Tibial nerve (tissue), 4 donors: ENCODE results near the gene PDZD8. TPM values are rescaled to one million over a fixed set of nuclear protein-coding genes. Genes with fewer than 3 reads are reported as not detected.

Experiments
- DNase-seq, 2 donors: peaks; one replicate each; pipeline ENCODE4 v3.0.0-alpha.2; 2019; ENCODE audit warnings: low spot score in 2 of 2
- H3K27ac ChIP-seq, 4 donors: fragments of 200-600 bp; sonication (generic) in 3 of 4; one replicate each; pipeline ENCODE4 v1.5.1; 2017 to 2019; ENCODE audit warnings: mild to moderate bottlenecking in 1 of 4
- H3K27me3 ChIP-seq, 2 donors: fragments of 200-600 bp; sonication (generic) in 1 of 2; one replicate each; pipeline versions ENCODE4 v1.5.1 to v1.6.0; 2017 to 2019
- H3K36me3 ChIP-seq, 3 donors: fragments of 200-600 bp; sonication (generic); one replicate each; pipeline ENCODE4 v1.5.1; 2018 to 2019
- H3K4me1 ChIP-seq, 4 donors: fragments of 200-600 bp; sonication (generic) in 3 of 4; one replicate each; pipeline ENCODE4 v1.5.1; 2017 to 2019
- H3K4me3 ChIP-seq, 4 donors: fragments of 200-600 bp; sonication (generic) in 3 of 4; one replicate each; pipeline ENCODE4 v1.5.1; 2017 to 2019; ENCODE audit warnings: mild to moderate bottlenecking in 1 of 4, moderate library complexity in 1 of 4
- H3K9me3 ChIP-seq, 4 donors: fragments of 200-600 bp; sonication (generic) in 3 of 4; one replicate each; pipeline ENCODE4 v1.5.1; 2017 to 2019
- EP300 ChIP-seq, 2 donors: sonication (generic); formaldehyde crosslinking; IDR thresholded peaks; one replicate each; pipeline ENCODE4 v1.6.1; 2017; ENCODE audit warnings: antibody characterized with exemption in 2 of 2, mild to moderate bottlenecking in 1 of 2
- POLR2A ChIP-seq, 2 donors: fragments of 450-650 bp; IDR thresholded peaks; one replicate each; pipeline ENCODE4 v1.6.1; 2017; ENCODE audit warnings: antibody characterized with exemption in 2 of 2, mild to moderate bottlenecking in 2 of 2, moderate library complexity in 2 of 2
- WGBS, 2 donors: methylation state at CpG; one replicate each; pipeline ENCODE4 v1.1.5; 2018; 5-methylcytosine and 5-hydroxymethylcytosine counted together
- total RNA-seq, 4 donors: library from RNA; depleted of rRNA; stranded (reverse); fragments of >200 nt; gene quantifications; one replicate each; pipeline ENCODE4 v1.1.0, GENCODE V29; 2016
- TF ChIP-seq, protein P1 (sequence below), 5 experiments: fragments of 200-600 bp in 3 of 5; fragments of 450-650 bp in 2 of 5; sonication (generic) in 3 of 5; IDR thresholded peaks; one replicate each; pipeline ENCODE4 v1.5.1; 2016 to 2019; ENCODE audit warnings: antibody characterized with exemption in 5 of 5, mild to moderate bottlenecking in 3 of 5, moderate library complexity in 2 of 5

The PDZD8 gene
- total RNA-seq, 4 donors from 2014 or later: 29.4 to 33.3 (median 31.7) TPM

DNA sequence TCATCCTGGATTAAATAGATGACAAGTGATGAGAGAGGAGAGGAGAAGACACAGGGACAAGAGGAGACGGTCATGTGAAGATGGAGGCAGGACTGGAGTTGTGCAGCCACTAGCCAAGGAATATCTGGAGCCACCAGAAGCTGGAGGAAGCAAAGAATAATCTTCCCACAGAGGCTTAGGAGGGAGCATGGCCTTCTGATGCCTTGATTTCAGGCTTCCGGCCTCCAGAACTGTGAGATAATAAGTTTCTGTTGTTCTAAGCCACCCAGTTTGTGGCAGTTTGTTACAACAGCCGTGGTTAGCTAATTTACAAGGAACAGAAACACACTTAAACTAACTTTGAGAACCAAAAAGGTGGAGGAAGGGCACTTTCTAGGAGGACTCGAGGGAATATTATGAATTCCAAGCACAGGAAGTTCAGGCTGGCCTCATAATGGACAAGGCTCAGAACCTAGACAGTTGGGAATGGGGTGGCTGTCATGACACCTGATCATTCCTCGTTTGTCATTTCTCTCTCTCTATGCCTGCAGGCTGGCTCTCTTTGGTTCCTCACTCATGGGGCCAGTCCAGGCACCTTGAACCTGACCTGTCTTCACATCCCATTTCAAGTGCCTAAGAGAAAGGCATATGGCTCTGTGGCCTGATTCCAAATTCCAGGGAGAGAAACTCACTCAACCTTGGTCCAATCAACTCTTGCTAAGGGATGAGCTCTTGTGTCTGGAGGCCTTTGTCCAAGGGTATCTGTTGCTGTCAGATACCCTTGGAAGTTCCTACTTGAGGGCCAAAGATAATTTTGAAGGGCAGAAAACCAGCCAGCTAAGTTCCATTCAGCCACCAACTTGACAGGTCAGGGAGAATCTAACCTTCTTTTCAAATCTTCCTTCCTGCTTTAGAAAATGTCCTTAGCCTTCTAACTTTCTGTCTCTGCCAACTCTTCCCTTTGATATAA lies 33.5 kb upstream of the PDZD8 start:
- no peak overlapping the region for H3K27ac ChIP-seq
- no peak overlapping the region for H3K4me3 ChIP-seq
- no peaks in the 10 kb centered on the region for H3K4me1 ChIP-seq
- 61 to 70% methylated on average over 5 of the region's 5 CpGs for WGBS, 2 donors
- H3K36me3 ChIP-seq: no peaks in the 10 kb centered on the region
- DNase-seq: no peak
- H3K27me3 ChIP-seq: no peaks in the 10 kb centered on the region
- TF ChIP-seq EP300 (IDR thresholded peaks at IDR 0.05): no peak
- TF ChIP-seq, protein P1, sequence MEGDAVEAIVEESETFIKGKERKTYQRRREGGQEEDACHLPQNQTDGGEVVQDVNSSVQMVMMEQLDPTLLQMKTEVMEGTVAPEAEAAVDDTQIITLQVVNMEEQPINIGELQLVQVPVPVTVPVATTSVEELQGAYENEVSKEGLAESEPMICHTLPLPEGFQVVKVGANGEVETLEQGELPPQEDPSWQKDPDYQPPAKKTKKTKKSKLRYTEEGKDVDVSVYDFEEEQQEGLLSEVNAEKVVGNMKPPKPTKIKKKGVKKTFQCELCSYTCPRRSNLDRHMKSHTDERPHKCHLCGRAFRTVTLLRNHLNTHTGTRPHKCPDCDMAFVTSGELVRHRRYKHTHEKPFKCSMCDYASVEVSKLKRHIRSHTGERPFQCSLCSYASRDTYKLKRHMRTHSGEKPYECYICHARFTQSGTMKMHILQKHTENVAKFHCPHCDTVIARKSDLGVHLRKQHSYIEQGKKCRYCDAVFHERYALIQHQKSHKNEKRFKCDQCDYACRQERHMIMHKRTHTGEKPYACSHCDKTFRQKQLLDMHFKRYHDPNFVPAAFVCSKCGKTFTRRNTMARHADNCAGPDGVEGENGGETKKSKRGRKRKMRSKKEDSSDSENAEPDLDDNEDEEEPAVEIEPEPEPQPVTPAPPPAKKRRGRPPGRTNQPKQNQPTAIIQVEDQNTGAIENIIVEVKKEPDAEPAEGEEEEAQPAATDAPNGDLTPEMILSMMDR (IDR thresholded peaks at IDR 0.05): no peak
- no peak for TF ChIP-seq POLR2A (IDR thresholded peaks at IDR 0.05)
- no peaks in the 10 kb centered on the region for H3K9me3 ChIP-seq

DNA sequence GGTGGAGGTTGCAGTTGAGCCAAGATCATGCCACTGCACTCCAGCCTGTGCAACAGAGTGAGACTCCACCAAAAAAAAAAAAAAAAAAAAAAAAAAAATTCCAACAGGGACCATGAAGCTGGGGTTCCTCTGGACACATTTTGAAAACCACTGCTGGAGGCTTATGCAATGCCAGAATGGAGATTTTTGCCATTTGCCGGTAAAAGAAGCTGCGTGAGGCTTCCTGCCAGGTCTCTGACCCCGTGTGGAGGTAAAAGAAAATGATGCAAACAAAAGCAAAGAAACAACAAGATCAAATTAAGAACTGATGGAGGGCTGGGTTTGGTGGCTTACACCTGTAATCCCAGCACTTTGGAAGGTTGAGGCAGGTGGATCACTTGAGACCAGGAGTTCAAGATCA lies 30.5 kb upstream of the PDZD8 start:
- Histone ChIP-seq H3K27me3 (no peaks in the 10 kb centered on the region), H3K36me3 (no peaks in the 10 kb centered on the region), H3K4me3 (no peak overlapping the region), H3K9me3 (no peaks in the 10 kb centered on the region), H3K4me1 (no peaks in the 10 kb centered on the region), H3K27ac (no peak overlapping the region)
- no peak for DNase-seq
- TF ChIP-seq, protein P1 (IDR thresholded peaks at IDR 0.05): no peak
- TF ChIP-seq EP300 (IDR thresholded peaks at IDR 0.05): no peak
- no peak for TF ChIP-seq POLR2A (IDR thresholded peaks at IDR 0.05)
- WGBS, 2 donors: 78 to 83% methylated on average over 3 of the region's 3 CpGs

DNA sequence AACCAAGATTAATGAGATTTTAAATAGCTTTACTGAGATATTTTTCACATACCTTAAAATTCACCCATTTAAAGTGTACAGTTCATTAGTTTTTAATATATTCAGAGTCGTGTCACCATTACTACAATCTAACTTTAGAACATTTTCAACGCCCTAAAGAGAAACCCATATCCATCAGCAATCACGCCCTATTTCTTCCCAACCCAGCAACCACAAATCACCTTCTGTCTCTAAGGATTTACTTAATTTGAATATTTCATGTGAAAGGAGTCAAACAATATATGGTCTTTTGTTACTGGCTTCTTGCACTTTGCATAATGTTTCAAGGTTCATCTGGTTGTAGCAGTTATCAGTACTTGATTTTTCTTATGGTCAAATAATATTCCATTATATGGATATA lies 25.1 kb upstream of the PDZD8 start:
- peaks cover 0 to 3% of the 10 kb centered on the region in 2 donors for H3K27me3 ChIP-seq
- 85% methylated on average over 3 of the region's 3 CpGs for WGBS, 2 donors
- H3K36me3 ChIP-seq: no peaks in the 10 kb centered on the region
- no peaks in the 10 kb centered on the region for H3K9me3 ChIP-seq
- no peak overlapping the region for H3K4me3 ChIP-seq
- DNase-seq: no peak
- no peak overlapping the region for H3K27ac ChIP-seq
- H3K4me1 ChIP-seq: no peaks in the 10 kb centered on the region
- TF ChIP-seq EP300 (IDR thresholded peaks at IDR 0.05) (no peak), POLR2A (IDR thresholded peaks at IDR 0.05) (no peak)
- TF ChIP-seq, protein P1 (IDR thresholded peaks at IDR 0.05): no peak

DNA sequence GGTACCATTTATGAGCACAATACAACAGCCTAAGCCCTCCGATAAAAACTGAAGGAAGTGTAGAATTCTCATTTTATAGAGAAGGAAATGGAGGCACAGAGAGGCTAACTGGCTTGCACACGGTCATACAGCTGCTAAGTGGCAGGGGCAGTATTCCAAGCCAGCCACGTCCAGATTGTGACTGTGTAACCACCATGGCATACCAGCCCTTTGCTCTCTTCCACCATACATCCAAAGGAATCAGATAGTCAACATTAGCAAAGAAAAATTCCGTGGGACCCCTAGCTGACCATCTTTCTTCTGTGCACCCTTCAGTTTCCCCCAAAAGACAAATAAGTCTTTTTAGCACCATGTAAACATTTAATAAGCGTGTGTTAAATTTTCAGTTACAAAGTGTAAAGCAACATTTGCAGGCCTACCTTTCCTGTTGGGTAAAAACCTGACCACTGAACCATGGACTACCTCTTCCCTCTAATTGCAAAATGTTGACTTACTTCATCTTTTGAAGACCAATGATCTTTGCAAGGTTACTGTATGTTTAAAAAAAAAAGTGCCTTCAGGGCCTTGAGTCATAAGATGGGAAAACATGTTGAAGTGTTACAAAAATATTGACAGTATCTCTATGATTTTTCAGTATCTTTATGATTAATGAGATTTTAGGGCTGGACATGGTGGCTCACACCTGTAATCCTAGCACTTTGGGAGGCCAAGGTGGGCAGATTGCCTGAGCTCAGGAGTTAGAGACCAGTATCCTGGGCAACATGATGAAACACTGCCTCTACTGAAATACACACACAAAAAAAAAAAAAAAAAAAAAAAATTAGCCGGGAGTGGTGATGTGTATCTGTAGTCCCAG lies 24.3 kb upstream of the PDZD8 start:
- H3K4me3 ChIP-seq: no peak overlapping the region
- H3K4me1 ChIP-seq: no peaks in the 10 kb centered on the region
- no peaks in the 10 kb centered on the region for H3K36me3 ChIP-seq
- TF ChIP-seq POLR2A (IDR thresholded peaks at IDR 0.05): no peak
- TF ChIP-seq EP300 (IDR thresholded peaks at IDR 0.05): no peak
- TF ChIP-seq, protein P1 (IDR thresholded peaks at IDR 0.05): no peak
- no peak overlapping the region for H3K27ac ChIP-seq
- H3K9me3 ChIP-seq: no peaks in the 10 kb centered on the region
- WGBS, 2 donors: 84 to 85% methylated on average over 6 of the region's 6 CpGs
- H3K27me3 ChIP-seq: peaks cover 0 to 7% of the 10 kb centered on the region in 2 donors
- DNase-seq: no peak
